ENCODE measurements around the gene NR3C2. TPM values are rescaled to one million over a fixed set of nuclear protein-coding genes. Genes with fewer than 3 reads are reported as not detected.

NR3C2 gene
- total and polyA plus RNA-seq, 2 experiments from 2014 or later = 1.2 to 3.0 TPM

DNA sequence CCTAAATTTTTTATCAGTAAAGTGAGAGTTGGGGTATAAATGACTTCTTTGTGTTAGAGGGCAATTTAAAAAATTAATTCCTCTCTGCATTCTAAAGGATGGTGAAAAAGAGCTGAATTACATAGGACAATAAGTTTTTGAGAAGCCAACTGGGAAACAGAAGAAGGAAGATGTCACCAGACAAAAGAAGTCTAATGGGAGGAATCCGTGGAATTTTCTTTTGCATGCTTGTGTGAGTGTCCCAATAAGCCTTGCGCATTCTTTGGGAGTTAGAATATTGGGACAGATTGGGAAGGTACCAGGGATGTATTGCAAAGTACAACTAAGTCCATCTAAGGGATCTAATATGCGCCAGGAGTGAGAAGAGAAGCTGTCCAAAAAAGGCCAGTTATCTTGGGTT, 35.1 kb upstream of the NR3C2 start:
- H3K27me3 ChIP-seq (ENCODE audit: insufficient read depth) = no peaks in the 10 kb centered on the region
- no peaks in the 10 kb centered on the region; the same call in 2 of the 3 replicates for H3K36me3 Mint-ChIP-seq (ENCODE audit: low read depth)

DNA sequence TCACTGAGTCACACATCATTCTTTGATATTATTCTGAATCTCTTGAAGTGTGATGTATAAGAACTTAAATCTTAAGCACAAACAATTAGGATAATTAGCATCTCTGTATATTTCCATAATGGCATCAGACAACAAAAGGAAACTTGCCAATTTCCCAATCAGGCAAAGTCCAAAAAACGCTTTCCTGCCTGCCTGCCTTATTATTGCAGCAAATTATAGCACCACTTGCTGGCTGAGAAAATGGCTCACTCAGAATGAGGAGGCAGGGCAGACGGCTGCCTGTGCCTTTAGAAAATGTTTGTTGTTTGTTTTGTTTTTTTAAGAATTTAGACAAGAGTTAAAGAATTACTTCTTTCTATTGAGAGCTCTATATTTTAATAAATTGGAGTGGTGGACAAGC, 27.7 kb upstream of the NR3C2 start:
- no peaks in the 10 kb centered on the region for H3K79me2 ChIP-seq (replicated peaks; ENCODE audit: insufficient read depth)
- no peak overlapping the region for H3K27ac ChIP-seq (ENCODE audit: low read depth)
- H3K4me2 ChIP-seq = no peak overlapping the region
- H3K36me3 Mint-ChIP-seq (ENCODE audit: low read depth) = no peaks in the 10 kb centered on the region
- no peak for TF ChIP-seq JUNB (IDR thresholded peaks at IDR 0.05; ENCODE audit: unreplicated experiment)
- TF ChIP-seq, protein P1, sequence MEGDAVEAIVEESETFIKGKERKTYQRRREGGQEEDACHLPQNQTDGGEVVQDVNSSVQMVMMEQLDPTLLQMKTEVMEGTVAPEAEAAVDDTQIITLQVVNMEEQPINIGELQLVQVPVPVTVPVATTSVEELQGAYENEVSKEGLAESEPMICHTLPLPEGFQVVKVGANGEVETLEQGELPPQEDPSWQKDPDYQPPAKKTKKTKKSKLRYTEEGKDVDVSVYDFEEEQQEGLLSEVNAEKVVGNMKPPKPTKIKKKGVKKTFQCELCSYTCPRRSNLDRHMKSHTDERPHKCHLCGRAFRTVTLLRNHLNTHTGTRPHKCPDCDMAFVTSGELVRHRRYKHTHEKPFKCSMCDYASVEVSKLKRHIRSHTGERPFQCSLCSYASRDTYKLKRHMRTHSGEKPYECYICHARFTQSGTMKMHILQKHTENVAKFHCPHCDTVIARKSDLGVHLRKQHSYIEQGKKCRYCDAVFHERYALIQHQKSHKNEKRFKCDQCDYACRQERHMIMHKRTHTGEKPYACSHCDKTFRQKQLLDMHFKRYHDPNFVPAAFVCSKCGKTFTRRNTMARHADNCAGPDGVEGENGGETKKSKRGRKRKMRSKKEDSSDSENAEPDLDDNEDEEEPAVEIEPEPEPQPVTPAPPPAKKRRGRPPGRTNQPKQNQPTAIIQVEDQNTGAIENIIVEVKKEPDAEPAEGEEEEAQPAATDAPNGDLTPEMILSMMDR (conservative IDR thresholded peaks at IDR 0.05; ENCODE audit: low read depth in 2 of 2) = 0 out of 4 replicates have a peak, but pooled peaks of 1 of the 2 experiments have one; percentile 11
- H4K20me1 ChIP-seq (replicated peaks; ENCODE audit: insufficient read depth) = no peaks in the 10 kb centered on the region
- H3K4me3 ChIP-seq = no peak overlapping the region
- peaks cover 5% of the 10 kb centered on the region; the same call in 1 of the 2 replicates for H3K4me1 ChIP-seq (ENCODE audit: insufficient read depth)
- no peaks in the 10 kb centered on the region for H3K36me3 ChIP-seq (ENCODE audit: insufficient read depth)
- no peak overlapping the region for H3K4me3 Mint-ChIP-seq
- no peaks in the 10 kb centered on the region for H3K4me1 Mint-ChIP-seq
- no peak for ATAC-seq
- no peaks in the 10 kb centered on the region for H3K27me3 Mint-ChIP-seq (ENCODE audit: insufficient read depth, low read depth, poor library complexity)
- H3K9me3 Mint-ChIP-seq = no peaks in the 10 kb centered on the region
- no peaks in the 10 kb centered on the region for H3K27me3 ChIP-seq (ENCODE audit: insufficient read depth)
- H3F3A ChIP-seq (replicated peaks; ENCODE audit: low read depth) = no peaks in the 10 kb centered on the region
- no peak overlapping the region for H2AFZ ChIP-seq
- H3K27ac Mint-ChIP-seq = no peak overlapping the region
- DNase-seq (ENCODE audit: low spot score) = no peak
- no peaks in the 10 kb centered on the region for H3K9me2 ChIP-seq (ENCODE audit: insufficient read depth)

More for the DNA sequence above, 35.1 kb upstream of the NR3C2 start:
- H3K27me3 Mint-ChIP-seq (ENCODE audit: insufficient read depth, low read depth, poor library complexity) = peaks cover 2% of the 10 kb centered on the region
- Histone ChIP-seq H3K4me3 (no peak overlapping the region), H3F3A (replicated peaks; ENCODE audit: low read depth) (no peaks in the 10 kb centered on the region), H3K4me1 (ENCODE audit: insufficient read depth) (no peaks in the 10 kb centered on the region), H3K79me2 (replicated peaks; ENCODE audit: insufficient read depth) (no peaks in the 10 kb centered on the region), H3K27ac (ENCODE audit: low read depth) (0 out of 2 replicates have a peak overlapping the region, but pooled peaks have one; percentile 6), H4K20me1 (replicated peaks; ENCODE audit: insufficient read depth) (no peaks in the 10 kb centered on the region), H3K36me3 (ENCODE audit: insufficient read depth) (no peaks in the 10 kb centered on the region), H2AFZ (no peak overlapping the region), H3K9me2 (ENCODE audit: insufficient read depth) (peaks cover 3% of the 10 kb centered on the region; the same call in 1 of the 2 replicates), H3K4me2 (no peak overlapping the region)
- DNase-seq (ENCODE audit: low spot score) = peak; percentile 29
- no peak overlapping the region for H3K27ac Mint-ChIP-seq
- no peak overlapping the region for H3K4me3 Mint-ChIP-seq
- no peak for ATAC-seq
- no peaks in the 10 kb centered on the region for H3K9me3 Mint-ChIP-seq
- TF ChIP-seq CREB1 (CRISPR knock-in tag; IDR thresholded peaks at IDR 0.05; ENCODE audit: low read depth) = no peak
- TF ChIP-seq NANOG (IDR thresholded peaks at IDR 0.05; ENCODE audit: borderline replicate concordance) = peak; percentile 24; the same call in 1 of the 2 replicates
- TF ChIP-seq POLR2AphosphoS5 (IDR thresholded peaks at IDR 0.05; ENCODE audit: low read depth) = no peak
- peaks cover 4% of the 10 kb centered on the region; the same call in 2 of the 3 replicates for H3K4me1 Mint-ChIP-seq

DNA sequence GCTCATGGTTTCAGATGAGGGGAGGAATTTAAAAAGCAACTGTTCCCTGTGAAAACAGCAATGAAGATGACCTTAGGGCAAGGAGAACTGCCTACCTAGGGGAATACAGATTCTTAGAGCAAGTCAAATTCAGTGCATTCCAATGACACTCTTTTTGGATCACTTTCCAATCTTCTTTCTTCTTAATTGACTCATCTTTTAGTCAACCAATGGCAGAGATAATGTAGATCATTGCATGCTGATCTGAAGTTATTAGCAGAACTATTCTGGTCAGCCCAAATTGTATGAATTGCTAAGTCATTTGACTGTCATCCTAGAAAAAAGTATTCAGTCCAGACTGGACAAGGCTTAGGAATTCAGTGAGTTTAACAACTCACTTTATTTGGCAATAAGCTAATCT, 12.6 kb upstream of the NR3C2 start:
- Histone ChIP-seq H3K27ac (ENCODE audit: low read depth) (no peak overlapping the region), H3F3A (replicated peaks; ENCODE audit: low read depth) (no peaks in the 10 kb centered on the region), H3K4me3 (no peak overlapping the region), H3K79me2 (replicated peaks; ENCODE audit: insufficient read depth) (no peaks in the 10 kb centered on the region), H3K9me2 (ENCODE audit: insufficient read depth) (no peaks in the 10 kb centered on the region), H2AFZ (peak overlapping the region; percentile 56; the same call in 1 of the 2 replicates), H4K20me1 (replicated peaks; ENCODE audit: insufficient read depth) (no peaks in the 10 kb centered on the region), H3K27me3 (ENCODE audit: insufficient read depth) (no peaks in the 10 kb centered on the region), H3K4me2 (no peak overlapping the region), H3K36me3 (ENCODE audit: insufficient read depth) (no peaks in the 10 kb centered on the region), H3K4me1 (ENCODE audit: insufficient read depth) (no peaks in the 10 kb centered on the region)
- TF ChIP-seq ZNF114 (CRISPR knock-in tag; IDR thresholded peaks at IDR 0.05) = no peak
- no peak for TF ChIP-seq STAT1 (IDR thresholded peaks at IDR 0.05; ENCODE audit: unreplicated experiment)
- Mint-ChIP-seq H3K36me3 (ENCODE audit: low read depth) (no peaks in the 10 kb centered on the region), H3K4me1 (no peaks in the 10 kb centered on the region), H3K4me3 (no peak overlapping the region), H3K27me3 (ENCODE audit: insufficient read depth, low read depth, poor library complexity) (peaks cover 4% of the 10 kb centered on the region), H3K9me3 (no peaks in the 10 kb centered on the region), H3K27ac (no peak overlapping the region)
- no peak for DNase-seq (ENCODE audit: low spot score)
- no peak for ATAC-seq
